IPS-20b (cell line): Measurements from ENCODE around the gene SLC47A2.
"Not testable (repeated sequence)": the region's sequence is repeated elsewhere in the genome, so short reads cannot be mapped to it uniquely, and the experiment has no call there.

Experiments used
- H3K27ac ChIP-seq: one replicate; pipeline ENCODE4 v1.5.1; 2013; ENCODE audit warnings: low read length
- H3K27me3 ChIP-seq: 2 replicates; pipeline ENCODE4 v1.6.1; 2013; ENCODE audit warnings: mild to moderate bottlenecking, low read length, inconsistent platforms; ENCODE audit not compliant: insufficient read depth
- H3K36me3 ChIP-seq: 2 replicates; pipeline ENCODE4 v1.6.1; 2013; ENCODE audit warnings: low read depth, mild to moderate bottlenecking, inconsistent platforms, low read length, moderate library complexity; ENCODE audit not compliant: insufficient read depth
- H3K4me1 ChIP-seq: 2 replicates; pipeline ENCODE4 v1.6.1; 2013; ENCODE audit warnings: mild to moderate bottlenecking, control low read depth, inconsistent platforms, low read length, moderate library complexity; ENCODE audit not compliant: insufficient read depth
- H3K4me3 ChIP-seq: 2 replicates; pipeline ENCODE4 v1.5.1; 2013; ENCODE audit warnings: mild to moderate bottlenecking, low read length, inconsistent platforms
- H3K9ac ChIP-seq: 2 replicates; pipeline ENCODE4 v1.6.1; 2013; ENCODE audit warnings: low read depth, mild to moderate bottlenecking, inconsistent platforms, low read length, moderate library complexity
- H3K9me3 ChIP-seq: 2 replicates; pipeline ENCODE4 v1.6.1; 2013; ENCODE audit warnings: mild to moderate bottlenecking, low read depth, low read length, inconsistent platforms; ENCODE audit not compliant: insufficient read depth

The SLC47A2 gene

DNA sequence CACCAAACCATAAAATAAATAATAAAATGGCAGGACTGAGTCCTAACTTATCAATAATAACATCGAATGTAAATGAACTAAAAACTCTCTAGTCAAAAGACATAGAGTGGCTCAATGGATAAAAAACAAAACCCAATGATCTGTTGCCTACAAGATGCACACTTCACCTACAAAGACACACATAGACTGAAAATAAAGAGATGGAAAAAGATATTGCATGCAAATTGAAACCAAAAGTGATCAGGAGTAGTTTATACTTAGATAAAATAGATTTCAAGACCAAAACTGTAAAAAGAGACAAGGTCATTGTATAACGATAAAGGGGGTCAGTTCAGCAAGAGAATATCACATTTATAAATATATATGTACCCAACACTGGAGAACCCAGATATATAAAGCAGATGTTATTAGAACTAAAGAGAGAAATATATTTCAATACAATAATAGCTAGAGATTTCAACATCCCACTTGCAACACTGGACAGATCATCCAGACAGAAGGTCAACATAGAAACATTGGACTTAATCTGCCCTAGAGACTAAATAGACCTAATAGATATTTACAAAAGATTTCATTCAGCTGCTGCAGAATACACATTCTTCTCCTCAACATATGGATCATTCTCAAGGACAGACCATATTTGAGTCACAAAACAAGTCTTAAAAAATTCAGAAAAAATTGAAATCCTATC lies 29.8 kb downstream of the SLC47A2 start:
- no peaks in the 10 kb centered on the region; the same call in 1 of the 2 replicates for H3K36me3 ChIP-seq
- H3K4me3 ChIP-seq, result no peak overlapping the region
- H3K27me3 ChIP-seq, result no peaks in the 10 kb centered on the region
- no peak overlapping the region for H3K9ac ChIP-seq
- peaks cover 51% of the 10 kb centered on the region for H3K9me3 ChIP-seq
- H3K27ac ChIP-seq, result no peak overlapping the region
- H3K4me1 ChIP-seq, result no peaks in the 10 kb centered on the region

DNA sequence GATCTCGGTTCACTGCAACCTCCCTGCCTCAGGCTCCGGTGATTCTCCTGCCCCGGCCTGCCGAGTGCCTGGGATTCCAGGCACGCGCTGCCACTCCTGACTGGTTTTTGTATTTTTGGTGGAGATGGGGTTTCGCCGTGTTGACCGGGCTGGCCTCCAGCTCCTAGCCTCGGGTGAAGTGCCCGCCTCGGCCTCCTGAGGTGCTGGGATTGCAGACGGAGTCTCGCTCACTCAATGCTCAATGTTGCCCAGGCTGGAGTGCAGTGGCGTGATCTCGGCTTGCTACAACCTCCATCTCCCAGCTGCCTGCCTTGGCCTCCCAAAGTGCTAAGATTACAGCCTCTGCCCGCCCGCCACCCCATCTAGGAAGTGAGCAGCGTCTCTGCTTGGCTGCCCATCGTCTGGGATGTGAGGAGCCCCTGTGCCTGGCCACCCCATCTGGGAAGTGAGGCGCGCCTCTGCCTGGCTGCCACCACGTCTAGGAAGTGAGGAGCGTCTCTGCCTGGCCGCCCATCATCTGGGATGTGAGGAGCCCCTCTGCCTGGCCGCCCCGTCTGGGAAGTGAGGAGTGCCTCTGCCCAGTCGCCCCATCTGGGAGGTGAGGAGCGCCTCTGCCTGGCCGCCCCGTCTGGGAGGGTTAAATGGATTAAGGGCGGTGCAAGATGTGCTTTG lies 31.3 kb downstream of the SLC47A2 start:
- H3K36me3 ChIP-seq, H3K9ac ChIP-seq, H3K27ac ChIP-seq, H3K4me1 ChIP-seq, H3K4me3 ChIP-seq, H3K27me3 ChIP-seq: not testable (repeated sequence)
- peaks cover 41% of the 10 kb centered on the region for H3K9me3 ChIP-seq

GRCh38 chr17:19683117-19683516 lies 33.3 kb downstream of the SLC47A2 start:
- Histone ChIP-seq H3K36me3 (peaks cover 13% of the 10 kb centered on the region), H3K27ac (no peak overlapping the region), H3K27me3 (no peaks in the 10 kb centered on the region), H3K9ac (no peak overlapping the region), H3K4me1 (no peaks in the 10 kb centered on the region), H3K9me3 (peaks cover 43% of the 10 kb centered on the region), H3K4me3 (no peak overlapping the region)

GRCh38 chr17:19678581-19679453 lies 37.6 kb downstream of the SLC47A2 start:
- Histone ChIP-seq H3K9me3 (peaks cover 53% of the 10 kb centered on the region), H3K4me1 (no peaks in the 10 kb centered on the region), H3K4me3 (no peak overlapping the region), H3K27ac (no peak overlapping the region), H3K9ac (no peak overlapping the region), H3K27me3 (no peaks in the 10 kb centered on the region), H3K36me3 (peaks cover 54% of the 10 kb centered on the region)

- Histone ChIP-seq H3K36me3 (peaks cover 57% of the 10 kb centered on the region), H3K4me3 (peak overlapping the region; percentile 14; the same call in 1 of the 2 replicates), H3K27me3 (no peaks in the 10 kb centered on the region), H3K9me3 (peaks cover 53% of the 10 kb centered on the region), H3K4me1 (no peaks in the 10 kb centered on the region), H3K27ac (no peak overlapping the region), H3K9ac (no peak overlapping the region)
Observed at GRCh38 chr17:19677736-19678379, 38.5 kb downstream of the SLC47A2 start.

GRCh38 chr17:19676896-19677295 lies 39.5 kb downstream of the SLC47A2 start:
- Histone ChIP-seq H3K9me3 (peaks cover 49% of the 10 kb centered on the region), H3K4me3 (no peak overlapping the region; the same call in 1 of the 2 replicates), H3K4me1 (no peaks in the 10 kb centered on the region), H3K27me3 (no peaks in the 10 kb centered on the region), H3K27ac (no peak overlapping the region), H3K9ac (no peak overlapping the region), H3K36me3 (peaks cover 64% of the 10 kb centered on the region)

DNA sequence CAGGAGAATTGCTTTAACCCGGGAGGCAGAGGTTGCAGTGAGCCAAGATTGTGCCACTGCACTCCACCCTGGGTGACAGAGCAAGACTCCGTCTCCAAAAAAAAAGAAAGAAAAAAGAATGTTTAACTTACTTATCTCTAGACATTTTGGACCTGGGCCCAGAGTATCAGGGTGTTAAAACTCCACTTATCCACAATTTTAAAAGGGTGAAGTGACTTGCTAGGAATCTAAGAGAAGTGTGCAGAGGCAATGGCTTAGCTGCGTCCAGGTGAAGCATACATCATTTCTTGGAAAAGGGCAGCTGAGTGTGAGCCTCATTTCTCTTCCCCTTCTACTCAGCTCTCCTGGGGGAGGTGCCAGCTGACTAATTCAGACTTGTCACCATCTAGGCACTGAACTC lies 42.8 kb downstream of the SLC47A2 start:
- H3K4me3 ChIP-seq, result no peak overlapping the region
- no peaks in the 10 kb centered on the region for H3K27me3 ChIP-seq
- peaks cover 68% of the 10 kb centered on the region for H3K36me3 ChIP-seq
- no peak overlapping the region for H3K27ac ChIP-seq
- no peak overlapping the region for H3K9ac ChIP-seq
- no peaks in the 10 kb centered on the region for H3K4me1 ChIP-seq
- peaks cover 37% of the 10 kb centered on the region for H3K9me3 ChIP-seq

DNA sequence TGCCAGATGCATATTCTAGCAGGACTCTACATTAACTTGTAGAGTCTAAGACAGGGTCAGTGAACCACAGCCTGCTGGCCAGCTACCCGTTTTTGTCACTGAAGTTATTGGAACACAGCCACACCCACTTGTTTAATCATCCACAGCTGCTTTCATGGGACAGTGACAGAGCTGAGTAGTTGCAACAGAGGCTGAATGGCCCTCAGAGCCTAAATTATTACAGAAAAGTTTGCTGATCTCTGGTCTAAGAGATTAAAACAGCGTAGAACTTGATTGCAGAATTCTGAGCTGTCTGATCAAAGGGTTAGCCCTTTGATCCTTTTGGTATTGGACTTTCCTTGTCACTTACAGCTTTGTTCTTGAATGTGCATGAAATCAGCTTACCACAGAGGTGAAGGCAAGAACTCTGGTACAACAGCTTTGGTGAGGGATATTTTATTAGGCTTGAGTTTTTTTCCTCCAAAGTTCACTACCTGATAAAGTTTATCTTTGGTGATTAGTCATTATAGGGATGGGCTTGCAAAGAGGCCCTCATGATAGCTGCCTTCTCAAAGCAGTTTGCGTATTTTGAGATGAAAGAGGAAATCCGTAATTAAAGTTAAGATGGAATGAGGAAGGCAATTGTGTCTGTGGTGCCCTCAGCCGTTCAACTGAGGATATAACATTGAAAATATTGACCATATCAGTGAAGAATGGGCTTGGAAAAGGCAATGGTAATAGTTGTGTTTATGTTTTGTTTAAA lies 44.2 kb downstream of the SLC47A2 start:
- no peak overlapping the region for H3K27ac ChIP-seq
- H3K9me3 ChIP-seq, result peaks cover 23% of the 10 kb centered on the region
- H3K27me3 ChIP-seq, result no peaks in the 10 kb centered on the region
- H3K9ac ChIP-seq, result no peak overlapping the region
- H3K4me1 ChIP-seq, result no peaks in the 10 kb centered on the region
- no peak overlapping the region for H3K4me3 ChIP-seq
- peaks cover 55% of the 10 kb centered on the region for H3K36me3 ChIP-seq

DNA sequence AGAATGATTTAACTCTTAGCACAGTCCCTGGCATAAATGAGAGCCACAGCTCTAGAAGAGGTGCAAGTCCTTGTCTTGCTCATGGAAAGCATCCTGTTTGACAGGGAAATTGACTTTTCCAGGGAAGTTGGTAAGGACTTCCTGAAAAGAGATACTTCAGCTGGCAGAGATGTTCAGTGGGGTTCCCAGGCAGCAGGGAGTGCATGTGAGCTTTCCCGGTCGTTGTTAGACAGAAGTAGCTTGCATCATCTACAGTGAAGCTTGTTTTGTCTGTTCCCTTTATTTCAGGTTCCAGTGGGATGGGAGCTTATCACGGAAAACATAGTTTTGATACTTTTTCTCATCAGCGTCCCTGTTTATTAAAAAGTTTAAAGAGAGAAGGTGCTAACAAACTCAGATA lies 45.0 kb downstream of the SLC47A2 start:
- H3K27ac ChIP-seq, result no peak overlapping the region
- H3K9me3 ChIP-seq, result peaks cover 15% of the 10 kb centered on the region
- H3K9ac ChIP-seq, result no peak overlapping the region
- H3K4me3 ChIP-seq, result no peak overlapping the region
- no peaks in the 10 kb centered on the region for H3K4me1 ChIP-seq
- H3K36me3 ChIP-seq, result peaks cover 52% of the 10 kb centered on the region
- H3K27me3 ChIP-seq, result no peaks in the 10 kb centered on the region

- Histone ChIP-seq H3K4me3 (no peak overlapping the region), H3K9ac (no peak overlapping the region), H3K4me1 (no peaks in the 10 kb centered on the region), H3K9me3 (peaks cover 10% of the 10 kb centered on the region), H3K36me3 (peaks cover 51% of the 10 kb centered on the region), H3K27ac (no peak overlapping the region), H3K27me3 (no peaks in the 10 kb centered on the region)
Observed at GRCh38 chr17:19670908-19671307, 45.5 kb downstream of the SLC47A2 start.

GRCh38 chr17:19669680-19670079 lies 46.7 kb downstream of the SLC47A2 start:
- H3K4me3 ChIP-seq, H3K27me3 ChIP-seq, H3K9me3 ChIP-seq, H3K9ac ChIP-seq, H3K27ac ChIP-seq, H3K4me1 ChIP-seq: not testable (repeated sequence)
- H3K36me3 ChIP-seq, result peaks cover 50% of the 10 kb centered on the region
